ENCODE data around the gene MOK. TPM values are rescaled to one million over a fixed set of nuclear protein-coding genes. Genes with fewer than 3 reads are reported as not detected.

MOK gene
- total RNA-seq, 1 donor from 2014 or later, result 17.6 TPM

- Histone ChIP-seq H3K9me3 (no peaks in the 10 kb centered on the region), H3K27ac (peak overlapping the region in 1 of 2 donors; percentile 24), H3K4me3 (no peak overlapping the region), H3K36me3 (peaks cover 0 to 9% of the 10 kb centered on the region in 2 donors), H3K27me3 (no peaks in the 10 kb centered on the region), H3K4me1 (no peaks in the 10 kb centered on the region)
- TF ChIP-seq CTCF (IDR thresholded peaks at IDR 0.05), result no peak
- no peak for DNase-seq (ENCODE audit: low spot score in 2 of 2)
- intact Hi-C loops (cut with DNase I), result no loop called here
Measured at GRCh38 chr14:102279282-102279681, 25.7 kb downstream of the MOK start.

GRCh38 chr14:102278631-102278935 is 26.4 kb downstream of the MOK start:
- TF ChIP-seq CTCF (IDR thresholded peaks at IDR 0.05), result no peak
- no peaks in the 10 kb centered on the region for H3K4me1 ChIP-seq
- no peaks in the 10 kb centered on the region for H3K27me3 ChIP-seq
- H3K9me3 ChIP-seq, result no peaks in the 10 kb centered on the region
- intact Hi-C loops (cut with DNase I), result no loop called here
- DNase-seq (ENCODE audit: low spot score in 2 of 2), result no peak
- H3K4me3 ChIP-seq, result no peak overlapping the region
- no peak overlapping the region for H3K27ac ChIP-seq
- H3K36me3 ChIP-seq, result peaks cover 0 to 9% of the 10 kb centered on the region in 2 donors

GRCh38 chr14:102277874-102278630 is 26.9 kb downstream of the MOK start:
- H3K9me3 ChIP-seq, result no peaks in the 10 kb centered on the region
- DNase-seq (ENCODE audit: low spot score in 2 of 2), result no peak
- peaks cover 0 to 9% of the 10 kb centered on the region in 2 donors for H3K36me3 ChIP-seq
- TF ChIP-seq CTCF (IDR thresholded peaks at IDR 0.05), result no peak
- no peak overlapping the region for H3K27ac ChIP-seq
- no peaks in the 10 kb centered on the region for H3K27me3 ChIP-seq
- H3K4me3 ChIP-seq, result no peak overlapping the region
- no peaks in the 10 kb centered on the region for H3K4me1 ChIP-seq
- intact Hi-C loops (cut with DNase I), result no loop called here

- Histone ChIP-seq H3K4me3 (no peak overlapping the region), H3K36me3 (peaks cover 0 to 7% of the 10 kb centered on the region in 2 donors), H3K4me1 (no peaks in the 10 kb centered on the region), H3K27me3 (no peaks in the 10 kb centered on the region), H3K9me3 (no peaks in the 10 kb centered on the region), H3K27ac (no peak overlapping the region)
- TF ChIP-seq CTCF (IDR thresholded peaks at IDR 0.05), result no peak
- intact Hi-C loops (cut with DNase I), result no loop called here
- DNase-seq (ENCODE audit: low spot score in 2 of 2), result no peak
Measured at GRCh38 chr14:102275866-102276265, 29.1 kb downstream of the MOK start.

GRCh38 chr14:102272392-102272791 is 32.6 kb downstream of the MOK start:
- H3K4me3 ChIP-seq, result no peak overlapping the region
- H3K9me3 ChIP-seq, result no peaks in the 10 kb centered on the region
- H3K36me3 ChIP-seq, result no peaks in the 10 kb centered on the region
- intact Hi-C loops (cut with DNase I), result no loop called here
- no peaks in the 10 kb centered on the region for H3K4me1 ChIP-seq
- no peak overlapping the region for H3K27ac ChIP-seq
- DNase-seq (ENCODE audit: low spot score in 2 of 2), result no peak
- H3K27me3 ChIP-seq, result no peaks in the 10 kb centered on the region
- TF ChIP-seq CTCF (IDR thresholded peaks at IDR 0.05), result no peak

- Histone ChIP-seq H3K9me3 (no peaks in the 10 kb centered on the region), H3K27me3 (no peaks in the 10 kb centered on the region), H3K36me3 (no peaks in the 10 kb centered on the region), H3K27ac (peak overlapping the region; percentile 55 to 73), H3K4me1 (peaks cover 5 to 10% of the 10 kb centered on the region in 2 donors), H3K4me3 (no peak overlapping the region)
- intact Hi-C loops (cut with DNase I), result no loop called here
- TF ChIP-seq CTCF (IDR thresholded peaks at IDR 0.05), result no peak
- no peak for DNase-seq (ENCODE audit: low spot score in 2 of 2)
Measured at GRCh38 chr14:102264775-102265174, 40.2 kb downstream of the MOK start.
